Measurements from ENCODE around the gene ENPP3. TPM values are rescaled to one million over a fixed set of nuclear protein-coding genes. Genes with fewer than 3 reads are reported as not detected.

ENPP3 gene
- polyA plus RNA-seq, 3 donors, result not detected

DNA sequence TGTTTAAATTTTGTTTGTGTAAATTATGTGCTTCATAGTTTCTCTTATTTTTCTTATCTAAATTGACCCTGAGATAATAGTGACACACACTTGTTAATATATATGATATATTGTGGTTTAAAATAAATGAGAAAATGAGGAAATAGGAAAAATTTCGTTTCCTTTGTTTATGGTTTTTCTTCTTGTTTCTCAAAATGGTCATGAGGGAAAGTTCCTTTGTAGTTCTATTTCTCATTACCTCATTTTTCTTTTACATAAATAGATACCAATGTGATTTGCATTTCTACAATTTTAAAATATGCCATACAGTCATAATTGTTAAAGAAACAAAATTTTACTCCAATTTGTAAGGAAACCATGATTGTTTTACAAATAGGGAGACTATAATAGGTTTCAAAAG lies 54.9 kb downstream of the ENPP3 start:
- no peak overlapping the region for H2AFZ ChIP-seq (ENCODE audit: insufficient read depth, low read depth, low read length, poor library complexity, severe bottlenecking)
- no peak overlapping the region for H3K4me3 ChIP-seq (replicated peaks in 1 of 3; ENCODE audit: low read depth in 2 of 3, low read length in 3 of 3)
- intact Hi-C loops (cut with micrococcal nuclease), result no loop called here
- peaks cover 0 to 2% (median 0%) of the 10 kb centered on the region in 7 donors for H3K9me3 Mint-ChIP-seq
- H3K4me3 Mint-ChIP-seq, result no peak overlapping the region
- no peaks in the 10 kb centered on the region for H4K20me1 ChIP-seq (ENCODE audit: insufficient read depth, low read length)
- no peaks in the 10 kb centered on the region for H3K36me3 Mint-ChIP-seq
- TF ChIP-seq, protein P1, sequence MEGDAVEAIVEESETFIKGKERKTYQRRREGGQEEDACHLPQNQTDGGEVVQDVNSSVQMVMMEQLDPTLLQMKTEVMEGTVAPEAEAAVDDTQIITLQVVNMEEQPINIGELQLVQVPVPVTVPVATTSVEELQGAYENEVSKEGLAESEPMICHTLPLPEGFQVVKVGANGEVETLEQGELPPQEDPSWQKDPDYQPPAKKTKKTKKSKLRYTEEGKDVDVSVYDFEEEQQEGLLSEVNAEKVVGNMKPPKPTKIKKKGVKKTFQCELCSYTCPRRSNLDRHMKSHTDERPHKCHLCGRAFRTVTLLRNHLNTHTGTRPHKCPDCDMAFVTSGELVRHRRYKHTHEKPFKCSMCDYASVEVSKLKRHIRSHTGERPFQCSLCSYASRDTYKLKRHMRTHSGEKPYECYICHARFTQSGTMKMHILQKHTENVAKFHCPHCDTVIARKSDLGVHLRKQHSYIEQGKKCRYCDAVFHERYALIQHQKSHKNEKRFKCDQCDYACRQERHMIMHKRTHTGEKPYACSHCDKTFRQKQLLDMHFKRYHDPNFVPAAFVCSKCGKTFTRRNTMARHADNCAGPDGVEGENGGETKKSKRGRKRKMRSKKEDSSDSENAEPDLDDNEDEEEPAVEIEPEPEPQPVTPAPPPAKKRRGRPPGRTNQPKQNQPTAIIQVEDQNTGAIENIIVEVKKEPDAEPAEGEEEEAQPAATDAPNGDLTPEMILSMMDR (IDR thresholded peaks at IDR 0.05), result no peak
- H3K27ac ChIP-seq (ENCODE audit: low read depth in 1 of 2, low read length in 2 of 2), result no peak overlapping the region
- H3K4me1 Mint-ChIP-seq, result peaks cover 22% of the 10 kb centered on the region
- H3K9me3 ChIP-seq (replicated peaks in 1 of 2; ENCODE audit: control insufficient read depth in 1 of 2, insufficient read depth in 1 of 2, low read length in 2 of 2), result no peaks in the 10 kb centered on the region
- no peak overlapping the region for H3K27ac Mint-ChIP-seq
- no peak overlapping the region for H3K4me2 ChIP-seq (replicated peaks; ENCODE audit: extremely low read depth, low read length, poor library complexity, severe bottlenecking)
- no peaks in the 10 kb centered on the region for H3K36me3 ChIP-seq (replicated peaks in 1 of 2; ENCODE audit: control insufficient read depth in 1 of 2, insufficient read depth in 2 of 2, low read length in 2 of 2)
- no peak for DNase-seq
- no peaks in the 10 kb centered on the region for H3K27me3 ChIP-seq (ENCODE audit: control insufficient read depth in 2 of 2, insufficient read depth in 2 of 2, low read length in 2 of 2)
- H3K79me2 ChIP-seq (ENCODE audit: insufficient read depth, low read length), result no peaks in the 10 kb centered on the region
- H3K9ac ChIP-seq (ENCODE audit: insufficient read depth, low read length, poor library complexity, severe bottlenecking), result no peak overlapping the region
- WGBS (ENCODE audit: insufficient coverage), result no CpG with 5 or more reads among the region's 1 CpG
- peaks cover 6 to 10% (median 10%) of the 10 kb centered on the region in 3 donors for H3K27me3 Mint-ChIP-seq (ENCODE audit: low read depth in 3 of 3)
- H3K4me1 ChIP-seq (ENCODE audit: control insufficient read depth in 1 of 2, insufficient read depth in 2 of 2, low read length in 2 of 2), result peaks cover 5 to 12% of the 10 kb centered on the region in 2 donors

DNA sequence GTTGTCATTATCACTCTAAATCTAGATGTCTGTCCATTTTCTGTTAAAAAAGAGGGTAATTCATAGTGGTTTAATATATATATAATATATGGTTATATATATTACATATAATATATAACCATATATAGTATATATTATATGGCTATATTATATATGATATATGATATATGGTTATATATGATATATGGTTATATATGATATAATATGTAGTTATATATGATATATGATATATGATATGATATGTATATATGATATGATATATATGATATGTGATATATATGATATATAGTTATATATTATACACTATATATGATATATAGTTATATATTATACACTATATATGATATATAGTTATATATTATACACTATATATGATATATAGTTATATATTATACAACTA lies 55.5 kb downstream of the ENPP3 start:
- no peak for DNase-seq
- Mint-ChIP-seq H3K9me3 (peaks cover 0 to 2% (median 0%) of the 10 kb centered on the region in 7 donors), H3K27ac (no peak overlapping the region), H3K36me3 (no peaks in the 10 kb centered on the region), H3K27me3 (ENCODE audit: low read depth in 3 of 3) (peaks cover 6 to 12% (median 10%) of the 10 kb centered on the region in 3 donors), H3K4me1 (peaks cover 22% of the 10 kb centered on the region), H3K4me3 (no peak overlapping the region)
- intact Hi-C loops (cut with micrococcal nuclease), result no loop called here
- no peak overlapping the region for H3K4me3 ChIP-seq (replicated peaks in 1 of 3; ENCODE audit: low read depth in 2 of 3, low read length in 3 of 3)
- H2AFZ ChIP-seq (ENCODE audit: insufficient read depth, low read depth, low read length, poor library complexity, severe bottlenecking), result no peak overlapping the region
- no peak overlapping the region for H3K27ac ChIP-seq (ENCODE audit: low read depth in 1 of 2, low read length in 2 of 2)
- H3K9ac ChIP-seq (ENCODE audit: insufficient read depth, low read length, poor library complexity, severe bottlenecking), result no peak overlapping the region
- H3K36me3 ChIP-seq (replicated peaks in 1 of 2; ENCODE audit: control insufficient read depth in 1 of 2, insufficient read depth in 2 of 2, low read length in 2 of 2), result no peaks in the 10 kb centered on the region
- TF ChIP-seq, protein P1 (IDR thresholded peaks at IDR 0.05), result no peak
- no peaks in the 10 kb centered on the region for H3K9me3 ChIP-seq (replicated peaks in 1 of 2; ENCODE audit: control insufficient read depth in 1 of 2, insufficient read depth in 1 of 2, low read length in 2 of 2)
- H3K4me2 ChIP-seq (replicated peaks; ENCODE audit: extremely low read depth, low read length, poor library complexity, severe bottlenecking), result no peak overlapping the region
- no peaks in the 10 kb centered on the region for H3K79me2 ChIP-seq (ENCODE audit: insufficient read depth, low read length)
- H4K20me1 ChIP-seq (ENCODE audit: insufficient read depth, low read length), result no peaks in the 10 kb centered on the region
- peaks cover 5 to 12% of the 10 kb centered on the region in 2 donors for H3K4me1 ChIP-seq (ENCODE audit: control insufficient read depth in 1 of 2, insufficient read depth in 2 of 2, low read length in 2 of 2)
- H3K27me3 ChIP-seq (ENCODE audit: control insufficient read depth in 2 of 2, insufficient read depth in 2 of 2, low read length in 2 of 2), result no peaks in the 10 kb centered on the region

All from CD14-positive monocyte (primary cell).